GM23338 (cell line): ENCODE data around the gene GPC6. TPM values are rescaled to one million over a fixed set of nuclear protein-coding genes. Genes with fewer than 3 reads are reported as not detected.

ENCODE experiments used
- ATAC-seq: fragments of 200-7000 bp; cut with Tn5 transposase; 3 replicates; pipeline ENCODE4 v1.9.1; 2020
- DNase-seq: peaks from one replicate; pipeline ENCODE4 v3.0.0-alpha.2; 2015; ENCODE audit warnings: low spot score
- H2AFZ ChIP-seq: fragments of 200-600 bp; sonication (generic); 2 replicates; pipeline ENCODE4 v1.8.0; 2016; ENCODE audit warnings: antibody characterized with exemption, mild to moderate bottlenecking, moderate library complexity
- H3F3A ChIP-seq: fragments of 200-600 bp; sonication (generic); replicated peaks from 2 replicates; pipeline ENCODE4 v1.8.0; 2017; ENCODE audit warnings: antibody characterized with exemption, mixed run types, low read depth
- H3K27ac ChIP-seq: fragments of 200-600 bp; sonication (generic); 2 replicates; pipeline ENCODE4 v1.6.1; 2016; ENCODE audit warnings: low read depth
- H3K27me3 ChIP-seq: fragments of 200-600 bp; sonication (generic); 2 replicates; pipeline ENCODE4 v1.8.0; 2016; ENCODE audit warnings: mild to moderate bottlenecking, mixed run types, moderate library complexity; ENCODE audit not compliant: insufficient read depth
- H3K36me3 ChIP-seq: fragments of 200-600 bp; sonication (generic); 2 replicates; pipeline ENCODE4 v1.8.0; 2016; ENCODE audit warnings: mild to moderate bottlenecking; ENCODE audit not compliant: insufficient read depth
- H3K4me1 ChIP-seq: fragments of 200-600 bp; sonication (generic); 2 replicates; pipeline ENCODE4 v1.8.0; 2016; ENCODE audit warnings: mild to moderate bottlenecking, moderate library complexity; ENCODE audit not compliant: insufficient read depth
- H3K4me2 ChIP-seq: fragments of 200-600 bp; sonication (generic); 2 replicates; pipeline ENCODE4 v1.7.1; 2017; ENCODE audit warnings: mixed run types
- H3K4me3 ChIP-seq: fragments of 200-600 bp; sonication (generic); 2 replicates; pipeline ENCODE4 v1.6.1; 2016; ENCODE audit warnings: mixed run types
- H3K79me2 ChIP-seq: fragments of 200-600 bp; sonication (generic); replicated peaks from 2 replicates; pipeline ENCODE4 v1.8.0; 2017; ENCODE audit warnings: mild to moderate bottlenecking; ENCODE audit not compliant: insufficient read depth
- H3K9me2 ChIP-seq: fragments of 200-600 bp; sonication (generic); 2 replicates; pipeline ENCODE4 v1.8.0; 2017; ENCODE audit not compliant: insufficient read depth
- H4K20me1 ChIP-seq: fragments of 200-600 bp; sonication (generic); replicated peaks from 2 replicates; pipeline ENCODE4 v1.8.0; 2017; ENCODE audit warnings: mild to moderate bottlenecking; ENCODE audit not compliant: insufficient read depth
- H3K27ac Mint-ChIP-seq: 2 replicates; pipeline ENCODE4 v1.8.0; 2020; ENCODE audit warnings: inconsistent platforms, mild to moderate bottlenecking, moderate library complexity, mixed read lengths
- H3K27me3 Mint-ChIP-seq: 3 replicates; pipeline ENCODE4 v1.8.0; 2022; ENCODE audit warnings: low read depth, mild to moderate bottlenecking, moderate library complexity, mixed read lengths, inconsistent platforms; ENCODE audit not compliant: insufficient read depth, poor library complexity
- H3K36me3 Mint-ChIP-seq: 3 replicates; pipeline ENCODE4 v1.8.0; 2021; ENCODE audit warnings: low read depth, mild to moderate bottlenecking, inconsistent platforms, moderate library complexity, mixed read lengths
- H3K4me1 Mint-ChIP-seq: 3 replicates; pipeline ENCODE4 v1.8.0; 2020; ENCODE audit warnings: mild to moderate bottlenecking, inconsistent platforms, mixed read lengths
- H3K4me3 Mint-ChIP-seq: 3 replicates; pipeline ENCODE4 v1.8.0; 2021; ENCODE audit warnings: moderate library complexity, mild to moderate bottlenecking, inconsistent platforms, mixed read lengths
- H3K9me3 Mint-ChIP-seq: 3 replicates; pipeline ENCODE4 v1.8.0; 2020; ENCODE audit warnings: moderate library complexity, mild to moderate bottlenecking, inconsistent platforms, mixed read lengths
- CREB1 ChIP-seq: fragments of 250-450 bp; sonication (Bioruptor Pico); IDR thresholded peaks from 2 replicates; pipeline ENCODE4 v1.5.0; 2020; ENCODE audit warnings: low read depth, mild to moderate bottlenecking, moderate library complexity
- EZH2 ChIP-seq: fragments of 200-600 bp; sonication (generic); IDR thresholded peaks from one replicate; pipeline ENCODE4 v1.8.0; 2017; ENCODE audit warnings: antibody characterized with exemption, mild to moderate bottlenecking, low read depth; ENCODE audit not compliant: unreplicated experiment
- EZH2phosphoT487 ChIP-seq: fragments of 200-600 bp; sonication (generic); IDR thresholded peaks from one replicate; pipeline ENCODE4 v1.8.1; 2018; ENCODE audit warnings: antibody characterized with exemption; ENCODE audit not compliant: unreplicated experiment
- JUNB ChIP-seq: IDR thresholded peaks from one replicate; pipeline ENCODE4 v1.6.1; 2016; ENCODE audit warnings: antibody characterized with exemption; ENCODE audit not compliant: unreplicated experiment
- NANOG ChIP-seq: IDR thresholded peaks from 2 replicates; pipeline ENCODE4 v1.6.1; 2016; ENCODE audit warnings: antibody characterized with exemption, borderline replicate concordance
- POLR2AphosphoS5 ChIP-seq: IDR thresholded peaks from 2 replicates; pipeline ENCODE4 v1.6.1; 2016; ENCODE audit warnings: antibody characterized with exemption, low read depth
- STAT1 ChIP-seq: IDR thresholded peaks from one replicate; pipeline ENCODE4 v1.6.1; 2016; ENCODE audit warnings: antibody characterized with exemption; ENCODE audit not compliant: unreplicated experiment
- ZNF114 ChIP-seq: fragments of 250-450 bp; sonication (Bioruptor Pico); IDR thresholded peaks from 2 replicates; pipeline ENCODE4 v1.5.0; 2020; ENCODE audit warnings: mild to moderate bottlenecking, moderate library complexity
- ZNF331 ChIP-seq: fragments of 250-450 bp; sonication (Bioruptor Pico); IDR thresholded peaks from 2 replicates; pipeline ENCODE4 v1.5.0; 2020; ENCODE audit warnings: low read depth, mild to moderate bottlenecking, moderate library complexity
- polyA plus RNA-seq: library from polyadenylated mRNA; unstranded; fragments of >200 nt; fragmentation: Nextera tagmentation; extraction: Ambion mirVana; gene quantifications from 2 replicates; pipeline ENCODE4 v1.2.1, GENCODE V29; 2016
- total RNA-seq: library from RNA; depleted of rRNA; stranded (reverse); fragments of >200 nt; shearing (Covaris generic); gene quantifications from 2 replicates; pipeline ENCODE4 v1.2.3, GENCODE V29; 2014
- TF ChIP-seq, protein P1 (sequence below): IDR thresholded peaks from one replicate; pipeline ENCODE4 v1.6.1; 2018; ENCODE audit warnings: antibody characterized with exemption; ENCODE audit not compliant: unreplicated experiment
- TF ChIP-seq, protein P2 (sequence below), 2 experiments: fragments of 200-600 bp in 1 of 2; sonication (generic) in 1 of 2; conservative IDR thresholded peaks; 2 replicates each; pipeline versions ENCODE4 v1.5.1 to v1.6.1; 2016 to 2017; ENCODE audit warnings: antibody characterized with exemption in 2 of 2, low read depth in 2 of 2, mild to moderate bottlenecking in 2 of 2, moderate library complexity in 1 of 2
- TF ChIP-seq, protein P3 (sequence below): IDR thresholded peaks from 2 replicates; pipeline ENCODE4 v1.6.1; 2016; ENCODE audit warnings: antibody characterized with exemption
- TF ChIP-seq, protein P4 (sequence below): fragments of 250-450 bp; sonication (Bioruptor Pico); IDR thresholded peaks from 2 replicates; pipeline ENCODE4 v1.5.0; 2020; ENCODE audit warnings: mild to moderate bottlenecking, moderate library complexity

The GPC6 gene
- total and polyA plus RNA-seq, 2 experiments from 2014 or later, result 6.4 to 28.6 TPM

DNA sequence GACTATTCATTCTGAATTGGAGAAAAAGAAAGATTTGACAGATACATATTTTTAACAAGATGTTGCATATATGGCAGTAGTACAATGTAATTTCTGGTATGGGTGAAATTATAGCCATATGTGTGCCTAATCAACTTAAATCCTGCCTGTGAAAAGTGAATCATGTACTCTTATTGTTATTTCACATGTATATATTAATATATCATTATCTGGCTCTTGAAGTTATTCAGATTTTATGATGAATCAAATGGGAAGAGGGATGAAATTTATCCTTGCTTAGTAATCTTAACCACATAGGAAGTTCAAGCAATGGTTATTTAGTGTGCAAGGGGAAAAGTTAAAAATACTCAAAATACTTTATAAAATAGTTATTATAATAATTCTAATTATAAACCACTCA is 80.5 kb downstream of the GPC6 start:
- no peaks in the 10 kb centered on the region for H3K9me3 Mint-ChIP-seq

More for the DNA sequence above, 80.5 kb downstream of the GPC6 start:
- Histone ChIP-seq H2AFZ (no peak overlapping the region), H3K9me2 (no peaks in the 10 kb centered on the region), H3K4me3 (no peak overlapping the region), H3F3A (no peaks in the 10 kb centered on the region), H3K27ac (no peak overlapping the region), H4K20me1 (no peaks in the 10 kb centered on the region), H3K4me2 (no peak overlapping the region), H3K79me2 (peaks cover 12% of the 10 kb centered on the region; the same call in 1 of the 2 replicates), H3K4me1 (peaks cover 16% of the 10 kb centered on the region; the same call in 1 of the 2 replicates), H3K27me3 (no peaks in the 10 kb centered on the region), H3K36me3 (no peaks in the 10 kb centered on the region)
- peaks cover 26% of the 10 kb centered on the region for H3K4me1 Mint-ChIP-seq
- no peak overlapping the region for H3K4me3 Mint-ChIP-seq
- H3K36me3 Mint-ChIP-seq, result no peaks in the 10 kb centered on the region
- H3K27ac Mint-ChIP-seq, result no peak overlapping the region
- DNase-seq, result no peak
- no peaks in the 10 kb centered on the region for H3K27me3 Mint-ChIP-seq
- ATAC-seq, result no peak
- TF ChIP-seq, protein P1, sequence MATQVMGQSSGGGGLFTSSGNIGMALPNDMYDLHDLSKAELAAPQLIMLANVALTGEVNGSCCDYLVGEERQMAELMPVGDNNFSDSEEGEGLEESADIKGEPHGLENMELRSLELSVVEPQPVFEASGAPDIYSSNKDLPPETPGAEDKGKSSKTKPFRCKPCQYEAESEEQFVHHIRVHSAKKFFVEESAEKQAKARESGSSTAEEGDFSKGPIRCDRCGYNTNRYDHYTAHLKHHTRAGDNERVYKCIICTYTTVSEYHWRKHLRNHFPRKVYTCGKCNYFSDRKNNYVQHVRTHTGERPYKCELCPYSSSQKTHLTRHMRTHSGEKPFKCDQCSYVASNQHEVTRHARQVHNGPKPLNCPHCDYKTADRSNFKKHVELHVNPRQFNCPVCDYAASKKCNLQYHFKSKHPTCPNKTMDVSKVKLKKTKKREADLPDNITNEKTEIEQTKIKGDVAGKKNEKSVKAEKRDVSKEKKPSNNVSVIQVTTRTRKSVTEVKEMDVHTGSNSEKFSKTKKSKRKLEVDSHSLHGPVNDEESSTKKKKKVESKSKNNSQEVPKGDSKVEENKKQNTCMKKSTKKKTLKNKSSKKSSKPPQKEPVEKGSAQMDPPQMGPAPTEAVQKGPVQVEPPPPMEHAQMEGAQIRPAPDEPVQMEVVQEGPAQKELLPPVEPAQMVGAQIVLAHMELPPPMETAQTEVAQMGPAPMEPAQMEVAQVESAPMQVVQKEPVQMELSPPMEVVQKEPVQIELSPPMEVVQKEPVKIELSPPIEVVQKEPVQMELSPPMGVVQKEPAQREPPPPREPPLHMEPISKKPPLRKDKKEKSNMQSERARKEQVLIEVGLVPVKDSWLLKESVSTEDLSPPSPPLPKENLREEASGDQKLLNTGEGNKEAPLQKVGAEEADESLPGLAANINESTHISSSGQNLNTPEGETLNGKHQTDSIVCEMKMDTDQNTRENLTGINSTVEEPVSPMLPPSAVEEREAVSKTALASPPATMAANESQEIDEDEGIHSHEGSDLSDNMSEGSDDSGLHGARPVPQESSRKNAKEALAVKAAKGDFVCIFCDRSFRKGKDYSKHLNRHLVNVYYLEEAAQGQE, result no peak
- TF ChIP-seq CREB1, result no peak
- no peak for TF ChIP-seq JUNB
- TF ChIP-seq, protein P2, sequence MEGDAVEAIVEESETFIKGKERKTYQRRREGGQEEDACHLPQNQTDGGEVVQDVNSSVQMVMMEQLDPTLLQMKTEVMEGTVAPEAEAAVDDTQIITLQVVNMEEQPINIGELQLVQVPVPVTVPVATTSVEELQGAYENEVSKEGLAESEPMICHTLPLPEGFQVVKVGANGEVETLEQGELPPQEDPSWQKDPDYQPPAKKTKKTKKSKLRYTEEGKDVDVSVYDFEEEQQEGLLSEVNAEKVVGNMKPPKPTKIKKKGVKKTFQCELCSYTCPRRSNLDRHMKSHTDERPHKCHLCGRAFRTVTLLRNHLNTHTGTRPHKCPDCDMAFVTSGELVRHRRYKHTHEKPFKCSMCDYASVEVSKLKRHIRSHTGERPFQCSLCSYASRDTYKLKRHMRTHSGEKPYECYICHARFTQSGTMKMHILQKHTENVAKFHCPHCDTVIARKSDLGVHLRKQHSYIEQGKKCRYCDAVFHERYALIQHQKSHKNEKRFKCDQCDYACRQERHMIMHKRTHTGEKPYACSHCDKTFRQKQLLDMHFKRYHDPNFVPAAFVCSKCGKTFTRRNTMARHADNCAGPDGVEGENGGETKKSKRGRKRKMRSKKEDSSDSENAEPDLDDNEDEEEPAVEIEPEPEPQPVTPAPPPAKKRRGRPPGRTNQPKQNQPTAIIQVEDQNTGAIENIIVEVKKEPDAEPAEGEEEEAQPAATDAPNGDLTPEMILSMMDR (conservative IDR thresholded peaks at IDR 0.05; ENCODE audit: low read depth in 2 of 2), result no peak
- no peak for TF ChIP-seq ZNF331
- no peak for TF ChIP-seq STAT1
- TF ChIP-seq, protein P3, sequence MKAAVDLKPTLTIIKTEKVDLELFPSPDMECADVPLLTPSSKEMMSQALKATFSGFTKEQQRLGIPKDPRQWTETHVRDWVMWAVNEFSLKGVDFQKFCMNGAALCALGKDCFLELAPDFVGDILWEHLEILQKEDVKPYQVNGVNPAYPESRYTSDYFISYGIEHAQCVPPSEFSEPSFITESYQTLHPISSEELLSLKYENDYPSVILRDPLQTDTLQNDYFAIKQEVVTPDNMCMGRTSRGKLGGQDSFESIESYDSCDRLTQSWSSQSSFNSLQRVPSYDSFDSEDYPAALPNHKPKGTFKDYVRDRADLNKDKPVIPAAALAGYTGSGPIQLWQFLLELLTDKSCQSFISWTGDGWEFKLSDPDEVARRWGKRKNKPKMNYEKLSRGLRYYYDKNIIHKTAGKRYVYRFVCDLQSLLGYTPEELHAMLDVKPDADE, result no peak
- no peak for TF ChIP-seq EZH2
- no peak for TF ChIP-seq ZNF114 (CRISPR knock-in tag)
- TF ChIP-seq POLR2AphosphoS5, result no peak
- TF ChIP-seq EZH2phosphoT487, result no peak
- TF ChIP-seq NANOG, result no peak
- TF ChIP-seq, protein P4, sequence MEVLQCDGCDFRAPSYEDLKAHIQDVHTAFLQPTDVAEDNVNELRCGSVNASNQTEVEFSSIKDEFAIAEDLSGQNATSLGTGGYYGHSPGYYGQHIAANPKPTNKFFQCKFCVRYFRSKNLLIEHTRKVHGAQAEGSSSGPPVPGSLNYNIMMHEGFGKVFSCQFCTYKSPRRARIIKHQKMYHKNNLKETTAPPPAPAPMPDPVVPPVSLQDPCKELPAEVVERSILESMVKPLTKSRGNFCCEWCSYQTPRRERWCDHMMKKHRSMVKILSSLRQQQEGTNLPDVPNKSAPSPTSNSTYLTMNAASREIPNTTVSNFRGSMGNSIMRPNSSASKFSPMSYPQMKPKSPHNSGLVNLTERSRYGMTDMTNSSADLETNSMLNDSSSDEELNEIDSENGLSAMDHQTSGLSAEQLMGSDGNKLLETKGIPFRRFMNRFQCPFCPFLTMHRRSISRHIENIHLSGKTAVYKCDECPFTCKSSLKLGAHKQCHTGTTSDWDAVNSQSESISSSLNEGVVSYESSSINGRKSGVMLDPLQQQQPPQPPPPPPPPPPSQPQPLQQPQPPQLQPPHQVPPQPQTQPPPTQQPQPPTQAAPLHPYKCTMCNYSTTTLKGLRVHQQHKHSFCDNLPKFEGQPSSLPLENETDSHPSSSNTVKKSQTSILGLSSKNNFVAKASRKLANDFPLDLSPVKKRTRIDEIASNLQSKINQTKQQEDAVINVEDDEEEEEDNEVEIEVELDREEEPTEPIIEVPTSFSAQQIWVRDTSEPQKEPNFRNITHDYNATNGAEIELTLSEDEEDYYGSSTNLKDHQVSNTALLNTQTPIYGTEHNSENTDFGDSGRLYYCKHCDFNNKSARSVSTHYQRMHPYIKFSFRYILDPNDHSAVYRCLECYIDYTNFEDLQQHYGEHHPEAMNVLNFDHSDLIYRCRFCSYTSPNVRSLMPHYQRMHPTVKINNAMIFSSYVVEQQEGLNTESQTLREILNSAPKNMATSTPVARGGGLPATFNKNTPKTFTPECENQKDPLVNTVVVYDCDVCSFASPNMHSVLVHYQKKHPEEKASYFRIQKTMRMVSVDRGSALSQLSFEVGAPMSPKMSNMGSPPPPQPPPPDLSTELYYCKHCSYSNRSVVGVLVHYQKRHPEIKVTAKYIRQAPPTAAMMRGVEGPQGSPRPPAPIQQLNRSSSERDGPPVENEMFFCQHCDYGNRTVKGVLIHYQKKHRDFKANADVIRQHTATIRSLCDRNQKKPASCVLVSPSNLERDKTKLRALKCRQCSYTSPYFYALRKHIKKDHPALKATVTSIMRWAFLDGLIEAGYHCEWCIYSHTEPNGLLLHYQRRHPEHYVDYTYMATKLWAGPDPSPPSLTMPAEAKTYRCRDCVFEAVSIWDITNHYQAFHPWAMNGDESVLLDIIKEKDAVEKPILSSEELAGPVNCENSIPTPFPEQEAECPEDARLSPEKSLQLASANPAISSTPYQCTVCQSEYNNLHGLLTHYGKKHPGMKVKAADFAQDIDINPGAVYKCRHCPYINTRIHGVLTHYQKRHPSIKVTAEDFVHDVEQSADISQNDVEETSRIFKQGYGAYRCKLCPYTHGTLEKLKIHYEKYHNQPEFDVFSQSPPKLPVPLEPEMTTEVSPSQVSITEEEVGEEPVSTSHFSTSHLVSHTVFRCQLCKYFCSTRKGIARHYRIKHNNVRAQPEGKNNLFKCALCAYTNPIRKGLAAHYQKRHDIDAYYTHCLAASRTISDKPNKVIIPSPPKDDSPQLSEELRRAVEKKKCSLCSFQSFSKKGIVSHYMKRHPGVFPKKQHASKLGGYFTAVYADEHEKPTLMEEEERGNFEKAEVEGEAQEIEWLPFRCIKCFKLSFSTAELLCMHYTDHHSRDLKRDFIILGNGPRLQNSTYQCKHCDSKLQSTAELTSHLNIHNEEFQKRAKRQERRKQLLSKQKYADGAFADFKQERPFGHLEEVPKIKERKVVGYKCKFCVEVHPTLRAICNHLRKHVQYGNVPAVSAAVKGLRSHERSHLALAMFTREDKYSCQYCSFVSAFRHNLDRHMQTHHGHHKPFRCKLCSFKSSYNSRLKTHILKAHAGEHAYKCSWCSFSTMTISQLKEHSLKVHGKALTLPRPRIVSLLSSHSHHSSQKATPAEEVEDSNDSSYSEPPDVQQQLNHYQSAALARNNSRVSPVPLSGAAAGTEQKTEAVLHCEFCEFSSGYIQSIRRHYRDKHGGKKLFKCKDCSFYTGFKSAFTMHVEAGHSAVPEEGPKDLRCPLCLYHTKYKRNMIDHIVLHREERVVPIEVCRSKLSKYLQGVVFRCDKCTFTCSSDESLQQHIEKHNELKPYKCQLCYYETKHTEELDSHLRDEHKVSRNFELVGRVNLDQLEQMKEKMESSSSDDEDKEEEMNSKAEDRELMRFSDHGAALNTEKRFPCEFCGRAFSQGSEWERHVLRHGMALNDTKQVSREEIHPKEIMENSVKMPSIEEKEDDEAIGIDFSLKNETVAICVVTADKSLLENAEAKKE (CRISPR knock-in tag), result no peak
